GM18526 (cell line): ENCODE measurements around the gene MPP4.

Experiments
- POLR2A ChIP-seq: IDR thresholded peaks from 3 replicates; pipeline ENCODE4 v1.6.1; 2011; ENCODE audit not compliant: insufficient read length; ENCODE audit errors: extremely low read depth

The MPP4 gene

DNA sequence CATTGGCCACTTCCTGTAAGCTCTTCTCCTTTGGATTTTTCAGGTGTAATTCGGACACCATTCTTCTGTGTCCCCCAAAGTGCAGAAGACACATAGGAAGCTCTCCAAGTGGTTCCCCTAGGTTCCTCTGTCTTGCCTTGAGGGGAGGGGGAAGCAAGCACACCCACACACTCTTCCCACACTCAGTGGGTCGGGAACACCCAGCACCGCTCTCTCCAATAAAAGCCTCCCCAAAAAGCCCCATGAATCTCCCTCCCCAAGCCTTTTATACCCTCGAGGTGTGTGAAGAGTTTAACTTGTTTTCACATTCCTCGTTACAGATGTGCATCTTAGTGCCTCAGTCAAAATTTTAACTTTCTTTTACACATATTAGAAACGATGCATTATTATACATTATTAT is 45.2 kb downstream of the MPP4 start:
- TF ChIP-seq POLR2A = no peak

- TF ChIP-seq POLR2A = no peak
Measured at GRCh38 chr2:201649442-201649841, 49.0 kb downstream of the MPP4 start.

DNA sequence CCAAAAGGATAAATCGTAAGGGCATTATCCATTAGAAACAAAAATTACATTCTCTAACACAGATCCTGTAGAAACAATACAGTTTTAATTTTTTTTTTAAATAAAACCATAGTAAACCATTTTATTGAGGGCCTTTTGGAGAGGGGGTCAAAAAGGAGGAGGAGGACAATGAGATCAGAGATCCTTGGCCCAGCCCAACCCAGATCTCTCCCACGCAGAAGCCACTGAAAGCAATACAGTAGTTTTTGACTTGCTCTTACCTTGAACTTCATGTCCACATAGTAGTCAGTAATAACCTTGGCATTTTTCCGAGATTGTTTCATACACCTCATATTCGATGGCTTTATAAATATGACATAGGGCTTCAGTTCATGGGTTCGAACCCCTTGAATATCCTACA is 51.0 kb downstream of the MPP4 start:
- no peak for TF ChIP-seq POLR2A

DNA sequence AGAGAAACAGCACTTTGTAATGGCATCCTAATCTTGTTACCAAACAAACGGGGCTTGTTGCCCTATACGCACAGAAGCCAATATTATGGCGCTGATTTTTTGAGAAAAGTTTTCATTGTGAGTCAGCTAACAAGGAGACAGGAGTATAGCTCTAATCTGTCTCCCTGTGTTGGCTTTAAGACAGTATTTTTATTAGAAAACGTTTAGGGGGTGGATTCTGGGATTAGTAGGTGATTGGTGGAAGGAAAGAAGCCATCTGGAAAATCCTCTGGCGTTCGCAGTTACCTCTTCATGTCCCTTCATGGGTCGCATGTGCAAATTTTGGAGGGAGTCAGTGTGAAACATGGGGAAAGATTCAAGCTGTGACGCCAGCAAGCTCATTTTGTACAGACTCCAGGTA is 54.4 kb downstream of the MPP4 start:
- TF ChIP-seq POLR2A = no peak

DNA sequence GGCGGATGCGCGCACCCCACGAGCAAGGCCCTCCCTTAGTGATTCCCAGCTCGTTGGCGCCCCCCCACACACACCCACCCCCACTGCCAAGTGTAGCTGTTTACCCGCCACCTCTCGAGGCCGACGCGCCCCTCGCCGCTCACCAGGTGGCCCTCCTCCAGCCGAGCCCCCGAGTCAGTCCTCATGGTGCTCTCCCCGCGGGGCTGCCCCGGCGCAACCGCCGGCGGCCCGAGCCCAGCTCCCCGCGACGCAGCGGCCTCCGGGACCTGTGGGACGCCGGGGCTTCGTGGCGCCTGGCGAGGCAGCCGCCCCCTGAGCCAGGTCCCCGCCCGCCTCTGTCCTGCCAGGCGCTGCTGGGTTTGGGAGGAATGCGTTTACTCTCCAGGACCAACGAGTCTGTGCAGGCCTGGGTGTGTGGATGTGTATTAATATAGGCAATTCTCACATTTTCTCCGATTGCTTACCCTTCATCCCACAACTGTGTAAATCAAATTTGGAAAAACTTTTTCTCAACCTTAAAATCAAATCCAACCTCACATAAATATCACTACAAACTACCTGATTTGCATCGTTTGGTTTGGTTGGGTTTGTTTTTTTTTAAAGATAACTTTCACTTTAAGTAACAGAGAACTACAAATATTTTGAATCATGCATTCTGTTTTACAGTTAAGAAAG is 55.1 kb downstream of the MPP4 start, which contains the start of gene TMEM237:
Gene TMEM237 (minus strand): TSS at position 288 of the 675 bp plus-strand sequence. CDS start 103 bp downstream, at position 185.
- no peak for TF ChIP-seq POLR2A

DNA sequence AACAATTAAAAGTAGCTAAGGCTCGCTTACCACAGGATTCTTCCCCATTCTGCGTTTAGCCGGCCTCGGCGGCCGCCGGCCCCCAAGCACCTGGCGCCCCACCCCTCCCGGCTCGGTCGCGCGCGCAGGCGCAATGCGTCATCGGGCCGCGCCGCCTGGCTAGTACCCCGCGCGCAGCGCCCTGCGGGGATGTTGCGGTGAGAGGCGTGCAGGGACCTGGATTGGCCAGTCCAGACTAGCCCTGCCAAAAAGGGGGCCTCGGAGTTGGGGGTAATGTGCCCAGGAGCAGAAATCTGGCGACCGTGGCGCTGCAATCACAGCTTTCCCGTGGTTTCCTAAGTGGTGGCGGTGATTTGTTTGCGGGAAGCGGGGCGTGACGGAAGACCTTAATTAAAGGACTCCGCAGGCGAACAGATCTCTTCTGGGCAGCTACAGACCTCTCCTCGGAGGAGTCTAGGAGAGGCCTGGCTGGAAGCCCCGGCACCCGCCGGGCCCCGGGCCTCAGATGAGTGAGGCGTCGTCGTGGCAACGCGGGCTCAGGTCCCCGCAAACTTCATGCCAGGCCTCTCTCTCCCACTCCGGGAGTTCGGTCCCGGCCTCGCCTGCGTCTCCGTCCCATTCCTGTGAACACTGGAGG is 55.7 kb downstream of the MPP4 start:
- peak; percentile 67 for TF ChIP-seq POLR2A

GRCh38 chr2:201642086-201642578 is 56.3 kb downstream of the MPP4 start:
- no peak for TF ChIP-seq POLR2A

DNA sequence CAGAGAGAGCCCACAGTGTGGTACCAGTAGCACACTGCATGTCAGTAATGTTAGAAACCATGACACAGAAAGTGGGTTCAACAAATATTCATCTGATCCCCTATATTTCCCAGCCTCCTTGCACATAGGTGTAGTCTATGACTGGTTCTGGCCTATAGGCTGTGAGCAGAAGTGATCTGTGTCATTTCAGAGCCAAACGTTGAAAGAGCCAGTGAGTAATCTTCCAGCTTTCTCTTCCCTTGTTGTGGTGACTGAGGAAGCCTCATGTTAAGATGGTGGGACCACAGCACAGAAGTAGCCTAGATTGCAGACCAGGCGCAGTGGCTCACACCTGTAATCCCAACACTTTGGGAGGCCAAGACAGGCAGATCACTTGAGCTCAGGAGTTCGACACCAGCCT is 59.2 kb downstream of the MPP4 start:
- no peak for TF ChIP-seq POLR2A

DNA sequence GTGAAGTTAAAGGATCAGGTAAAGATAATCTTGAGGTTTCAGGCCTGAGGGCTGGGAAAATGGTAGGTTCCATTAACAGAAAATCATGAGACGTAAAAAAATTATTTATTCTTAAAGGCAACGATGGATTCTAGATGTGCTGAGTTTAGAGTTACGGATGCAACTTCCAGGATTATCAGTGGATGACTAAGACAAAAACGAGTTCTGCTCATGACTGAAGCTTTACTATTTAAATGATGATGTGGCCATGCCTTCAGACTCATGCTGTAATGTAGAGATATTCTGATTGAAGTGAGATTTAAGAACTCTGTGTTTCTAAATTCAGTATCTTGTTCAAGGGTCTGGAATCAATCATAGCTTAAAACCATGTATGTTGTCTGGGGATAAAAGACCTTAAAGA is 60.1 kb downstream of the MPP4 start:
- TF ChIP-seq POLR2A = no peak

GRCh38 chr2:201633661-201634249 is 64.7 kb downstream of the MPP4 start:
- TF ChIP-seq POLR2A = no peak

GRCh38 chr2:201631041-201631440 is 67.4 kb downstream of the MPP4 start:
- no peak for TF ChIP-seq POLR2A

DNA sequence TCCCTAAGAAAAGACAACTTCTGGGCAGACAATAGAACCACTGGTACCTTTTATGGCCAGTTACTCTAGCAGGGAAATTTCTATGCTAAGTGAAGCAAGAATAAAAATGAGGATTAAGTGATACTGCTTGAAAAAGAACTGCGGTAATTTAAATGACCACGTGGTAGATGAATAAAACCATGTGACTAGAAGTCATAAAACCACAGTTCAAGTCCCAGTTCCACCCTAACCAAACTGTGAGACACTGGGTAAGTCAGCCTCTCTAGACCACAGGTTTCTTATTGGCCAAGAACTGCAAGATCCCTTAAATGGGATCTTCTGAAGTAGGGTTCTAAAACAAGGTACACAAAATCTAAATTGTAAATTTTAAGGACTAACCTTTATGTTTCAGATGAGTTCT is 67.9 kb downstream of the MPP4 start:
- TF ChIP-seq POLR2A = no peak

DNA sequence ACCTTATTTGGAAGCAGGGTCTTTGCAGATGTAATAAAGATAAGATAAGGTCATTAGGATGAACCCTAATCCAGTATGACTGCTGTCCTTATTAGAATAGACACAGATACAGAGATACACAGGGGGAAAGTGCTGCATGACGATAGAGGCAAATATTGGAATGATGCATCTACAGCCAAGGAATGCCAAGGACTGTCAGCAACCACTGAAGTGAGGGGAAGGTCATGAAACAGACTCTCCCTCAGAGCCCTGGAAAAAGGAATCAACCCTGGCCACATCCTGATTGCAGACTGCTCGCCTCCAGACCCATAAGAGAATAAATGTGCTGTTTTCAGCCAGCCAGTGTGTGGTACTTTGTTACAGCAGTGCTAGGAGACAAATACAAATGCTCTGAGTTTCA is 69.9 kb downstream of the MPP4 start:
- no peak for TF ChIP-seq POLR2A

DNA sequence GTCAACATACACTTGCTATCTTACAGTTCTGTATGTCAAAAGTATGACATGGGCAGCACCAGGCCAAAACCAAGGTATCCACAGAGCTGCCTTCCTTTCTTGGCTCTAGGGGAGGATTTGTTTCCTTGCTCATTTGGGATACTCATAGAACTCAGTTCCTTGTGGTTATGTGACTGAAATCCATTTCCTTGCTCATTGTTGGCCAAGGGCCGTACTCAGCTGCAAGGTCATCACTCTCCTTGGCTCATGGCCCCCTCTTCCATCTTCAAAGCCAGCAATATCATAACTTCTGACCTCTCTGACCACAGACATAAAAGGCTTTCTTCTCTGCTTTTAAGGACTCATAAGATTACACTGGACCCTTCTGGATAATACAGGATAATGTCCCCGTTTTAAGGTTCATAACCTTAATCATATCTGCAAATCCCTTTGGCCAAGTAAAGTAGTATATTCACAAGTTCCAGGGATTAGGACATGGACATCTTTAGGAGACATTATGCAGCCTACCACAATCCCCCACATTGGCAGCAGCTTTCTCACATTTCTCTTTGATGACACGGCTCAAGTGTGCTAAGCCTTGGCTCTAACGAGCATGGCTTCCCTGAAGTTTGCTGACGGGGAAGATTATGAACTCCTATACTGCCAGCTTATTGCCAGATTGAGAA is 76.0 kb downstream of the MPP4 start:
- TF ChIP-seq POLR2A = no peak

DNA sequence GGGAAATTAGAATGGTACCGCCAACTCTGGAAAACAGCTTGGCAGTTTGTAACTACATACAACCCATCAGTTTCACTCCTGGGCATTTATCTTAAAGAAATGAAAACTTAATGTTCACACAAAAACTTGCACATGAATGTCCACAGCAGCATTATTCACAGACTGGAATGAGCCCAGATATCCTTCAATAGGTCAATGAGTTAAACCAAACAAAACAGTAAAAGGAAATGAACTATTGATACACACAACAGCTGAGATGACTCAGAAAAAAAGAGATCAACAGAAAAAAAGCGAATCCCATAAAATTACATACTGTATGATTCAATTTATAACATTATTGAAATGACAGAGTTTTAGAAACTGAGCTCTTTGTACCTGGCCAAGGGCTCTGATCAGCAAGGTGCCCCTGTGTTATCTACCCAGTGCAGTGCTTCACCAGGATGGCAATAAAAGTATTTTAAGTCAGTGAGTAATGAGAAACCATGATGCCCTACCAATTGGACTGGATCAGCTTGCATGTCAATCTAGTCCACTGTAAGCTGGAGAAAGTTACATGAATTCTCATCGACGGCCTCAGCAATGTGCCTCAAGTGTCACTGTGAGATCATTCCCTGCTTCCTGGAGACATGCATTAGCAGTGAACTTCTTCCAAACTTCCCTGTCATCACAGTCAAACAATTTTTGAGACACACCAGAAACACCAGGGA is 77.0 kb downstream of the MPP4 start:
- no peak for TF ChIP-seq POLR2A

GRCh38 chr2:201618744-201619662 is 79.4 kb downstream of the MPP4 start:
- no peak for TF ChIP-seq POLR2A
